Vagina (tissue), 2 donors: ENCODE measurements around the gene CTDSPL. TPM values are rescaled to one million over a fixed set of nuclear protein-coding genes. Genes with fewer than 3 reads are reported as not detected.

ENCODE experiments used
- DNase-seq, 2 donors: peaks; one replicate each; pipeline ENCODE4 v3.0.0-alpha.2; 2017; ENCODE audit errors: extremely low spot score in 2 of 2
- H3K27ac ChIP-seq: fragments of 200-600 bp; sonication (generic); one replicate; pipeline ENCODE4 v1.5.1; 2019
- H3K27me3 ChIP-seq: fragments of 200-600 bp; sonication (generic); one replicate; pipeline ENCODE4 v1.5.1; 2019
- H3K36me3 ChIP-seq, 2 donors: fragments of 200-600 bp; sonication (generic); one replicate each; pipeline ENCODE4 v1.5.1; 2017 to 2019
- H3K4me1 ChIP-seq: fragments of 200-600 bp; sonication (generic); one replicate; pipeline ENCODE4 v1.5.1; 2019
- H3K4me3 ChIP-seq, 2 donors: fragments of 200-600 bp; sonication (generic); 1 replicate in 1 of 2; 2 replicates in 1 of 2; pipeline ENCODE4 v1.5.1; 2016 to 2019
- H3K9me3 ChIP-seq: fragments of 200-600 bp; sonication (generic); one replicate; pipeline ENCODE4 v1.5.1; 2019
- POLR2A ChIP-seq, 2 donors: fragments of 450-650 bp; IDR thresholded peaks; one replicate each; pipeline ENCODE4 v1.6.1; 2017; ENCODE audit warnings: antibody characterized with exemption in 2 of 2, mild to moderate bottlenecking in 2 of 2, moderate library complexity in 2 of 2
- POLR2AphosphoS5 ChIP-seq, 2 donors: sonication (generic); formaldehyde crosslinking; IDR thresholded peaks; one replicate each; pipeline ENCODE4 v1.9.0; 2017; ENCODE audit warnings: antibody characterized with exemption in 2 of 2, mild to moderate bottlenecking in 2 of 2, low read depth in 1 of 2; ENCODE audit not compliant: insufficient read depth in 1 of 2
- intact Hi-C: fragments of 100-400 bp; cut with DNase I; formaldehyde crosslinking; loops from one replicate; pipeline ENCODE4 v1.15.1; 2023
- total RNA-seq: library from RNA; depleted of rRNA; stranded (reverse); fragments of >200 nt; gene quantifications from one replicate; pipeline ENCODE4 v1.2.3, GENCODE V29; 2016
- TF ChIP-seq, protein P1 (sequence below), 3 experiments: fragments of 450-650 bp in 2 of 3; fragments of 200-600 bp in 1 of 3; sonication (generic) in 1 of 3; IDR thresholded peaks; one replicate each; pipeline ENCODE4 v1.5.1; 2017 to 2019; ENCODE audit warnings: antibody characterized with exemption in 3 of 3, mild to moderate bottlenecking in 2 of 3, moderate library complexity in 2 of 3

Gene CTDSPL
- total RNA-seq, 1 donor from 2014 or later: 28.0 TPM

- Histone ChIP-seq H3K36me3 (no peaks in the 10 kb centered on the region), H3K9me3 (no peaks in the 10 kb centered on the region), H3K4me1 (peaks cover 88% of the 10 kb centered on the region), H3K4me3 (no peak overlapping the region), H3K27ac (no peak overlapping the region), H3K27me3 (no peaks in the 10 kb centered on the region)
- no peak for DNase-seq
- intact Hi-C loops: no loop called here
- TF ChIP-seq POLR2AphosphoS5 (IDR thresholded peaks at IDR 0.05; ENCODE audit: insufficient read depth in 1 of 2, low read depth in 1 of 2): no peak
- TF ChIP-seq, protein P1, sequence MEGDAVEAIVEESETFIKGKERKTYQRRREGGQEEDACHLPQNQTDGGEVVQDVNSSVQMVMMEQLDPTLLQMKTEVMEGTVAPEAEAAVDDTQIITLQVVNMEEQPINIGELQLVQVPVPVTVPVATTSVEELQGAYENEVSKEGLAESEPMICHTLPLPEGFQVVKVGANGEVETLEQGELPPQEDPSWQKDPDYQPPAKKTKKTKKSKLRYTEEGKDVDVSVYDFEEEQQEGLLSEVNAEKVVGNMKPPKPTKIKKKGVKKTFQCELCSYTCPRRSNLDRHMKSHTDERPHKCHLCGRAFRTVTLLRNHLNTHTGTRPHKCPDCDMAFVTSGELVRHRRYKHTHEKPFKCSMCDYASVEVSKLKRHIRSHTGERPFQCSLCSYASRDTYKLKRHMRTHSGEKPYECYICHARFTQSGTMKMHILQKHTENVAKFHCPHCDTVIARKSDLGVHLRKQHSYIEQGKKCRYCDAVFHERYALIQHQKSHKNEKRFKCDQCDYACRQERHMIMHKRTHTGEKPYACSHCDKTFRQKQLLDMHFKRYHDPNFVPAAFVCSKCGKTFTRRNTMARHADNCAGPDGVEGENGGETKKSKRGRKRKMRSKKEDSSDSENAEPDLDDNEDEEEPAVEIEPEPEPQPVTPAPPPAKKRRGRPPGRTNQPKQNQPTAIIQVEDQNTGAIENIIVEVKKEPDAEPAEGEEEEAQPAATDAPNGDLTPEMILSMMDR (IDR thresholded peaks at IDR 0.05): no peak
- TF ChIP-seq POLR2A (IDR thresholded peaks at IDR 0.05): no peak
Observed at GRCh38 chr3:37943126-37943525, 81.4 kb downstream of the CTDSPL start.

DNA sequence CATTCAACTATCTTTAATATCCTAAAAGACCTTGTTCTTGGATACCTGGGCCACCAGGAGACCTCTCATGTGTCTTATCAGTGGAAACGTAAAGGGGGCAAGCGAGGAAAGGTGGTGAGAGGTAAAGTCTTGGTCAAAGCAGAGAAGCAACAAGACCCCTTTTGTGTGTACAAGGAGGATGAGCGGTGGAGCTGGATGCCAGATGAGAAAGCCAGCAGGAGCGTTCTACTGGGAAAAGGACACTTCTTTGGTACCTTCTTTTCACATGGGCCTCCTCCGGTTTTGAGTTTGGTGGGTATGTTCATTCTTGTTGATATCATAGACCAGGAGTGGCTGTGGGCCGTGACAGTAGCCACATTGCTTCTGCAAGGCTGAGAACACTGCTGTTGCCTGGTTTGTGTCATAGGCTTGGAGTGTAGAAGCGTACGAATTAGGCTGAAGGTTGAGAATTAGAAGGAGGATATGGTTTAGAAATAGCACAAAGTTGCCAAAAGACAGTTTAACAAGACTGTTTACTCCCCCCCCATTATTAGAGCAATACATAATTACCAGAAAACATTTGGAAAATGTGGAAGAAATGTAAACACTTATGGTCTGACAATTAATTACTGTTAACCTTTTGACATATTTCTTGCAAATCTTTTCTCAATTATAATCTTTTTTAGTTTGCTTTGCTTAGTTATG, 82.1 kb downstream of the CTDSPL start:
- H3K9me3 ChIP-seq: no peaks in the 10 kb centered on the region
- H3K27ac ChIP-seq: peak overlapping the region; percentile 37
- intact Hi-C loops: no loop called here
- H3K4me1 ChIP-seq: peaks cover 83% of the 10 kb centered on the region
- H3K4me3 ChIP-seq: no peak overlapping the region
- peak in 1 of 2 donors; percentile 31 for TF ChIP-seq POLR2AphosphoS5 (IDR thresholded peaks at IDR 0.05; ENCODE audit: insufficient read depth in 1 of 2, low read depth in 1 of 2)
- TF ChIP-seq POLR2A (IDR thresholded peaks at IDR 0.05): no peak
- no peaks in the 10 kb centered on the region for H3K27me3 ChIP-seq
- no peaks in the 10 kb centered on the region for H3K36me3 ChIP-seq
- DNase-seq: no peak

DNA sequence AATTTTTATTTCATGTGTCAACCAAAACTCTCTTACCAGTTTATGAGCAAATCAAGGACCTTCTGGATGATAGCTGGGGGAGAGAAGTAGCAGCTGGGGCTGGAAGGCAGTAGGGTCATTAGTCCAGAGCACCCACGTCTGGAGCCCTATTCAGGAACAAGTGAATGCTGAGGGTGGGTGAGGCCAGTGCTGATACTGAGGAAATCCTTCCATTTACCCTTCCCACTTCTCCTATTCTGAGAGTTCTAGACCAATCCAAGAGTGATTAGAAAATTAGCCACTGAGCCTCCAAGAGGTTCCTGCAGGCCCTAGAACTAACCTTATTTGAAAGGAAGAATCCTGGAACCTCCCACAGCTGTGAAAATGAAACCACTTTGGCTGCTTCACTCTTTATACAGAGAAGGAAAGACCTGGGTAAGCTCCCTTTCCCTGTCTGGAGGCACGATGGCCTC, 82.7 kb downstream of the CTDSPL start:
- Histone ChIP-seq H3K27me3 (no peaks in the 10 kb centered on the region), H3K4me3 (no peak overlapping the region), H3K9me3 (no peaks in the 10 kb centered on the region), H3K4me1 (peaks cover 78% of the 10 kb centered on the region), H3K36me3 (no peaks in the 10 kb centered on the region), H3K27ac (peak overlapping the region; percentile 37)
- no peak for TF ChIP-seq POLR2AphosphoS5 (IDR thresholded peaks at IDR 0.05; ENCODE audit: insufficient read depth in 1 of 2, low read depth in 1 of 2)
- no peak for TF ChIP-seq POLR2A (IDR thresholded peaks at IDR 0.05)
- TF ChIP-seq, protein P1 (IDR thresholded peaks at IDR 0.05): no peak
- no peak for DNase-seq
- intact Hi-C loops: no loop called here

- no peaks in the 10 kb centered on the region for H3K36me3 ChIP-seq
- peak overlapping the region; percentile 37 for H3K27ac ChIP-seq
- no peaks in the 10 kb centered on the region for H3K27me3 ChIP-seq
- intact Hi-C loops: no loop called here
- H3K4me3 ChIP-seq: no peak overlapping the region
- H3K9me3 ChIP-seq: no peaks in the 10 kb centered on the region
- DNase-seq: no peak
- TF ChIP-seq POLR2AphosphoS5 (IDR thresholded peaks at IDR 0.05; ENCODE audit: insufficient read depth in 1 of 2, low read depth in 1 of 2) (no peak), POLR2A (IDR thresholded peaks at IDR 0.05) (no peak)
- TF ChIP-seq, protein P1 (IDR thresholded peaks at IDR 0.05): no peak
- peaks cover 71% of the 10 kb centered on the region for H3K4me1 ChIP-seq
Observed at GRCh38 chr3:37945156-37945806, 83.6 kb downstream of the CTDSPL start.

DNA sequence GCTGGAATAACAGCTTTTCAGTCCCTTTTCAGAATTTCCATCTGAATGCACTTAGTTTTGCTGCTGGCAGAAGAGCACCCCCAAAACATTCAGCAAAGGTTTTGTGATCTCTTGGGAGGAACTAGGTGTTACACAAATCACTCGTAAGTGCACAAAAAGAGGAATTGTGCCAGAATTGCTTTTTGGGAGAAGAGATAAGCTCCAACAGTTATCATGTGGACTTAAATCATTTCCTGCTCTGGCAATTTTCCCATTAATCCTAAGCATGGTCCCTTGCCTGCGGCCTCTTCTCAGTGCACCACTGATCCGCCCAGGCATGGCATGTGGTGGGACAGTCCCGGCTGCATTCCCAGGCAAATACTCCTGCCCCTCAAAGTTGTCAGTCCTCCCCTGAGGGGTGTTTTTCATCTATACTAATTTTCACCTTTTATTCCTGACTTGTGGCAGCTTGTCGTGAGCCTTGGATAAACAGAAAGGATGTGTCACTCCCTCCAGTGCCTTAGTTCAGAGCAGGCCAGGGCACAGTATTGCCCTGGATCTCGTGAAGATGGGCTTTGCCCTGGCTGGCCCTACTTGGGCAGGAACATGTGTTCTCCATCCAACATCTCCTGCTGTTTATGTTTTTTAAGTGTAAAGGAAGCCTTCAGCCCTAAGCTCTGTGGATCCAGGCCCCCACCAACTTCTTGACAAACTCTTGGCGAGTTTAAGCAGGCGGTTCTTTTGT, 84.3 kb downstream of the CTDSPL start:
- peak overlapping the region; percentile 37 for H3K27ac ChIP-seq
- no peak overlapping the region for H3K4me3 ChIP-seq
- no peaks in the 10 kb centered on the region for H3K36me3 ChIP-seq
- peaks cover 64% of the 10 kb centered on the region for H3K4me1 ChIP-seq
- DNase-seq: no peak
- intact Hi-C loops: no loop called here
- TF ChIP-seq POLR2A (IDR thresholded peaks at IDR 0.05): no peak
- TF ChIP-seq POLR2AphosphoS5 (IDR thresholded peaks at IDR 0.05; ENCODE audit: insufficient read depth in 1 of 2, low read depth in 1 of 2): peak; percentile 41 to 70
- H3K27me3 ChIP-seq: no peaks in the 10 kb centered on the region
- H3K9me3 ChIP-seq: no peaks in the 10 kb centered on the region
